Measurements from ENCODE around the gene ERC2.

ERC2 gene

DNA sequence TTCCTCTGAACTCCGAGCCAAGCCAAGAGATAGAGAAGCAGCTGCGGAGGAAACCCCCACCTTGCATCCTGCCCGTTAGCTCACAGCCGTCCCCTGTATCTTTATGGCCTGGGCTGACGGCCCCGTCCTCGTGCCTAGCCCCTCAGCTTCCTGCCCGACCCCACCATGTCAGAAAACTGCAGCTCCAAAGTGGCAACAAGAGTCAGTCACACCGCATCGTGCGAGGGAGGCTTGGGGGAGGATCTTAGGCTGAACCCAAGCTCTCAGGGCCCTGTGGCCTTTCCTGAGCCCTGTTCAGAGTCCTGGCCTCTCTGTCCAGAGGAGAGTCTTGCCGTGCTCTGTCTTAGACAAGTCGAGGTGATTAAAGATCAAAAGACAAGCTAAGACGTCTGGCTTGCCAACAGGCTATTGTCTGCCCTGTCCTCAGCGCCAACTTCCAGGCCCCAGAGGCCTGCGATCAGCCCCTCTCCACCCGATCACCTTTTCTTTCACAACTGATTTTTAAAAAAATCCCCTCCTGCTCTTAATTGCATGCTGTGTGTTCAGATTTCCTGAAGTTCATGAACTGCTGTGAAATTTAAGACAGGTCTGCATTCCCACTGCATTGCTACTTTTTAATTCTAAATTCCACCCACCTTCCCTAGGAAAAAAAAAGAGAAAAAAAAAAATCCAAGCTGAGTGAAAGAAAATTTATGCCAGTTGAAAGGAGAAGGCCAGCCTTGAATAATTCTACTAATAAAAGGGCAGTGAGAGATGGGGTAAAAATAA lies 891.5 kb downstream of the ERC2 start:
- no peak overlapping the region for H3K4me3 ChIP-seq (ENCODE audit: low read depth, low read length)
- DNase-seq (ENCODE audit: low read depth) = no peak
- TF ChIP-seq, protein P1, sequence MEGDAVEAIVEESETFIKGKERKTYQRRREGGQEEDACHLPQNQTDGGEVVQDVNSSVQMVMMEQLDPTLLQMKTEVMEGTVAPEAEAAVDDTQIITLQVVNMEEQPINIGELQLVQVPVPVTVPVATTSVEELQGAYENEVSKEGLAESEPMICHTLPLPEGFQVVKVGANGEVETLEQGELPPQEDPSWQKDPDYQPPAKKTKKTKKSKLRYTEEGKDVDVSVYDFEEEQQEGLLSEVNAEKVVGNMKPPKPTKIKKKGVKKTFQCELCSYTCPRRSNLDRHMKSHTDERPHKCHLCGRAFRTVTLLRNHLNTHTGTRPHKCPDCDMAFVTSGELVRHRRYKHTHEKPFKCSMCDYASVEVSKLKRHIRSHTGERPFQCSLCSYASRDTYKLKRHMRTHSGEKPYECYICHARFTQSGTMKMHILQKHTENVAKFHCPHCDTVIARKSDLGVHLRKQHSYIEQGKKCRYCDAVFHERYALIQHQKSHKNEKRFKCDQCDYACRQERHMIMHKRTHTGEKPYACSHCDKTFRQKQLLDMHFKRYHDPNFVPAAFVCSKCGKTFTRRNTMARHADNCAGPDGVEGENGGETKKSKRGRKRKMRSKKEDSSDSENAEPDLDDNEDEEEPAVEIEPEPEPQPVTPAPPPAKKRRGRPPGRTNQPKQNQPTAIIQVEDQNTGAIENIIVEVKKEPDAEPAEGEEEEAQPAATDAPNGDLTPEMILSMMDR (IDR thresholded peaks at IDR 0.05; ENCODE audit: control insufficient read depth, extremely low read depth, insufficient read depth) = no peak

- TF ChIP-seq, protein P1 (IDR thresholded peaks at IDR 0.05; ENCODE audit: control insufficient read depth, extremely low read depth, insufficient read depth) = no peak
- DNase-seq (ENCODE audit: low read depth) = no peak
- no peak overlapping the region for H3K4me3 ChIP-seq (ENCODE audit: low read depth, low read length)
Observed at GRCh38 chr3:55574671-55575070, 893.6 kb downstream of the ERC2 start.

GRCh38 chr3:55572816-55573215 lies 895.5 kb downstream of the ERC2 start:
- TF ChIP-seq, protein P1 (IDR thresholded peaks at IDR 0.05; ENCODE audit: control insufficient read depth, extremely low read depth, insufficient read depth) = no peak
- DNase-seq (ENCODE audit: low read depth) = no peak
- H3K4me3 ChIP-seq (ENCODE audit: low read depth, low read length) = no peak overlapping the region

GRCh38 chr3:55571913-55572312 lies 896.4 kb downstream of the ERC2 start:
- H3K4me3 ChIP-seq (ENCODE audit: low read depth, low read length) = no peak overlapping the region
- TF ChIP-seq, protein P1 (IDR thresholded peaks at IDR 0.05; ENCODE audit: control insufficient read depth, extremely low read depth, insufficient read depth) = no peak
- DNase-seq (ENCODE audit: low read depth) = no peak

- no peak for DNase-seq (ENCODE audit: low read depth)
- no peak overlapping the region for H3K4me3 ChIP-seq (ENCODE audit: low read depth, low read length)
- TF ChIP-seq, protein P1 (IDR thresholded peaks at IDR 0.05; ENCODE audit: control insufficient read depth, extremely low read depth, insufficient read depth) = no peak
Observed at GRCh38 chr3:55571216-55571813, 897.0 kb downstream of the ERC2 start.

DNA sequence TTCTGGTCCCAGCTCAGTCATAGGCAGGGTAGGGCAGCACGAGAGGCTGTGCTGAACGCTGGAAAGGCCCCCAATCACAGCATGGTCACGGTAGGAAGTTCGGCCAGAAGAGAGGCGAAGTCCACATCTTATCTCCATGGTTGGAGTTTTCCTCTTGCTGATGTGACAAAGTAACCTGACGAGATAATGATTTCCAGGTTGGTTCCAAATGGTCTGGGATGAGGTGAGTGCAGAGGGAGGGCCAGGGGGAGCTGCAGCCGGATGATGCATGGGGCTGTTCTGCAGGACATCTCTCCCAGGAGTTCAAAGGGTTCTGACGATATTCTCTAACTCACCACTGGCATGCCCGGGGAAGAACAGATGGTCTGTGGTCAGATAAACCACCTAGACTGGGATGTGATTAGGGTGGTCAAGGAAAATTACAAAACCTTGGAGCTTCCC lies 898.0 kb downstream of the ERC2 start:
- TF ChIP-seq, protein P1 (IDR thresholded peaks at IDR 0.05; ENCODE audit: control insufficient read depth, extremely low read depth, insufficient read depth) = no peak
- no peak overlapping the region for H3K4me3 ChIP-seq (ENCODE audit: low read depth, low read length)
- no peak for DNase-seq (ENCODE audit: low read depth)

Data from LNCaP clone FGC (cell line).